Endothelial cell of umbilical vein (primary cell): ENCODE measurements around the gene ZNF316. TPM values are rescaled to one million over a fixed set of nuclear protein-coding genes. Genes with fewer than 3 reads are reported as not detected.
"Not testable (repeated sequence)": the region's sequence is repeated elsewhere in the genome, so short reads cannot be mapped to it uniquely, and the experiment has no call there.

ENCODE experiments used
- BruUV-seq: library from RNA; stranded (reverse); fragments of 400-500 nt; replicated peaks from 2 replicates; lab custom pipeline; 2021; lab: Mats Ljungman, UMichigan
- CTCF ChIA-PET: fragments of 300-600, 350-600 bp; sonication (Branson Sonifier 250); formaldehyde crosslinking; loops from one replicate; lab custom pipeline; 2021; ENCODE audit warnings: antibody characterized with exemption, inconsistent platforms; lab: Charles Lee
- POLR2A ChIA-PET: fragments of 300-600, 350-600 bp; sonication (Branson Sonifier 250); formaldehyde crosslinking; loops from one replicate; lab custom pipeline; 2021; ENCODE audit warnings: antibody characterized with exemption, inconsistent platforms; lab: Charles Lee
- DNase-seq: peaks from one replicate; pipeline ENCODE4 v3.0.0-alpha.2; 2011; ENCODE audit warnings: low read depth, low spot score
- FAIRE-seq: peaks from 2 replicates; lab custom pipeline; 2011; peaks lifted over from hg19 to GRCh38; lab: Jason Lieb, UNC
- H2AFZ ChIP-seq: 2 replicates; pipeline ENCODE4 v1.6.0; 2012; ENCODE audit warnings: low read depth, low read length, control low read depth, inconsistent platforms
- H3K27ac ChIP-seq: 2 replicates; pipeline ENCODE4 v1.5.1; 2011; ENCODE audit warnings: low read depth, mild to moderate bottlenecking, control low read depth, low read length, moderate library complexity; ENCODE audit not compliant: insufficient read depth
- H3K27me3 ChIP-seq, 2 experiments: 2 replicates each; pipeline versions ENCODE4 v1.6.0 to v1.6.1; 2011; ENCODE audit warnings: low read length in 2 of 2, mixed read lengths in 1 of 2; ENCODE audit not compliant: control insufficient read depth in 2 of 2, insufficient read depth in 2 of 2
- H3K36me3 ChIP-seq, 2 experiments: 2 replicates in 1 of 2; 3 replicates in 1 of 2; pipeline ENCODE4 v1.5.1; 2011; ENCODE audit warnings: low read length in 2 of 2, mild to moderate bottlenecking in 1 of 2, moderate library complexity in 1 of 2; ENCODE audit not compliant: control insufficient read depth in 2 of 2, insufficient read depth in 2 of 2; ENCODE audit errors: extremely low read depth in 1 of 2
- H3K4me1 ChIP-seq: 3 replicates; pipeline ENCODE4 v1.5.1; 2011; ENCODE audit warnings: mild to moderate bottlenecking, low read length; ENCODE audit not compliant: control insufficient read depth, insufficient read depth; ENCODE audit errors: extremely low read depth
- H3K4me2 ChIP-seq: 2 replicates; pipeline ENCODE4 v1.6.1; 2011; ENCODE audit warnings: low read length, control low read depth, mixed read lengths; ENCODE audit not compliant: insufficient read depth
- H3K4me3 ChIP-seq, 3 experiments: fragments of 200-600 bp in 1 of 3; sonication (generic), shearing (Covaris generic) in 1 of 3; replicated peaks in 1 of 3; 2 replicates each; pipeline ENCODE4 v1.5.1; 2011 to 2016; ENCODE audit warnings: control low read depth in 3 of 3, low read length in 3 of 3, mild to moderate bottlenecking in 2 of 3, inconsistent platforms in 1 of 3, low read depth in 1 of 3, moderate library complexity in 1 of 3; ENCODE audit not compliant: insufficient read depth in 1 of 3
- H3K79me2 ChIP-seq: 2 replicates; pipeline ENCODE4 v1.6.0; 2012; ENCODE audit warnings: low read length, inconsistent platforms; ENCODE audit not compliant: control insufficient read depth, insufficient read depth
- H3K9ac ChIP-seq: replicated peaks from 2 replicates; pipeline ENCODE3; 2011; ENCODE audit warnings: low read length, control low read depth; ENCODE audit not compliant: insufficient read depth; ENCODE audit errors: extremely low read depth
- H3K9me1 ChIP-seq: replicated peaks from 3 replicates; pipeline ENCODE4 v1.6.0; 2011; ENCODE audit warnings: mild to moderate bottlenecking, low read length; ENCODE audit not compliant: control insufficient read depth, insufficient read depth; ENCODE audit errors: extremely low read depth
- H3K9me3 ChIP-seq: replicated peaks from 2 replicates; pipeline ENCODE4 v1.5.1; 2012; ENCODE audit warnings: low read length, inconsistent platforms; ENCODE audit not compliant: control insufficient read depth, insufficient read depth
- H4K20me1 ChIP-seq: replicated peaks from 2 replicates; pipeline ENCODE3; 2011; ENCODE audit warnings: mild to moderate bottlenecking, low read length; ENCODE audit not compliant: control insufficient read depth, insufficient read depth; ENCODE audit errors: extremely low read depth
- CTCF ChIP-seq, 2 donors: IDR thresholded peaks; 1 replicate in 1 of 2; 2 replicates in 1 of 2; pipeline ENCODE4 v1.5.1; 2011; ENCODE audit warnings: low read length in 2 of 2, mild to moderate bottlenecking in 2 of 2, moderate library complexity in 2 of 2, control low read depth in 1 of 2, inconsistent platforms in 1 of 2, low read depth in 1 of 2; ENCODE audit not compliant: insufficient read depth in 1 of 2; ENCODE audit errors: extremely low read depth in 1 of 2
- EZH2 ChIP-seq: IDR thresholded peaks from 2 replicates; pipeline ENCODE4 v1.6.1; 2012; ENCODE audit warnings: borderline replicate concordance, low read depth, mild to moderate bottlenecking, moderate library complexity, low read length, inconsistent platforms; ENCODE audit not compliant: severe bottlenecking
- FOS ChIP-seq: IDR thresholded peaks from 2 replicates; pipeline ENCODE4 v1.6.1; 2011; ENCODE audit warnings: mild to moderate bottlenecking, low read length, moderate library complexity, borderline replicate concordance; ENCODE audit not compliant: insufficient read depth
- GATA2 ChIP-seq: IDR thresholded peaks from 2 replicates; pipeline ENCODE4 v1.7.0; 2011; ENCODE audit warnings: low read depth, mild to moderate bottlenecking, moderate library complexity, mixed read lengths, low read length; ENCODE audit not compliant: insufficient read length, insufficient read depth
- MYC ChIP-seq: IDR thresholded peaks from one replicate; pipeline ENCODE4 v1.6.1; 2011; ENCODE audit warnings: mild to moderate bottlenecking, low read depth, low read length
- POLR2A ChIP-seq: IDR thresholded peaks from 2 replicates; pipeline ENCODE4 v1.6.1; 2012; ENCODE audit warnings: low read depth, mild to moderate bottlenecking, control low read depth, low read length
- POLR2AphosphoS5 ChIP-seq: IDR thresholded peaks from 2 replicates; pipeline ENCODE4 v1.6.1; 2012; ENCODE audit warnings: low read depth, mild to moderate bottlenecking, control low read depth, low read length, moderate library complexity; ENCODE audit not compliant: insufficient read depth
- dilution Hi-C: fragments of 300-500 bp; cut with MboI; formaldehyde crosslinking; loops from one replicate; pipeline ENCODE4 v1.15.0; 2019; ENCODE audit warnings: low sequenced_read_pairs; ENCODE audit not compliant: extremely low pct_ligation_motif_present
- intact Hi-C: fragments of 100-400 bp; cut with micrococcal nuclease; formaldehyde crosslinking; loops from one replicate; pipeline ENCODE4 v1.10.0; 2022
- polyA plus RNA-seq, 4 experiments: library from polyadenylated mRNA; depleted of rRNA in 3 of 4; stranded (reverse) in 3 of 4; unstranded in 1 of 4; fragments of >200 nt; gene quantifications; 2 replicates each; pipeline versions ENCODE4 v1.2.1 to v1.2.3, GENCODE V29; 2011 to 2012; ENCODE audit warnings: missing spikeins in 1 of 4
- total RNA-seq: library from RNA; stranded (reverse); gene quantifications from 2 replicates; pipeline ENCODE4 v1.2.3, GENCODE V29; 2021

ZNF316 gene
- total and polyA plus RNA-seq, 2 donors (not counting 3 experiments of a cell fraction or from before 2014, with no cell fraction given) = 7.7 to 23.8 TPM

- H3K4me3 ChIP-seq = no peak overlapping the region
- H2AFZ ChIP-seq = no peak overlapping the region
- FAIRE-seq = no peak
- no peaks in the 10 kb centered on the region for H3K27me3 ChIP-seq
- TF ChIP-seq POLR2A (no peak), FOS (no peak), EZH2 (no peak), POLR2AphosphoS5 (no peak), MYC (no peak), GATA2 (no peak), CTCF (IDR thresholded peaks at IDR 0.05; ENCODE audit: extremely low read depth in 1 of 2, insufficient read depth in 1 of 2, low read depth in 1 of 2, low read length in 2 of 2) (no peak)
- ChIA-PET CTCF (interaction anchor here (0.9 kb wide), 1 partner anchor 60 kb away, joined by 3 read pairs; no protein-coding TSS in a partner anchor), POLR2A (no interaction called here)
- no peaks in the 10 kb centered on the region for H3K36me3 ChIP-seq
- H3K27ac ChIP-seq = no peak overlapping the region
- no peaks in the 10 kb centered on the region for H3K9me3 ChIP-seq
- peaks cover 3% of the 10 kb centered on the region for H3K4me1 ChIP-seq
- H3K9ac ChIP-seq = no peak overlapping the region
- dilution Hi-C loops = no loop called here
- peaks cover 10% of the 10 kb centered on the region for H3K79me2 ChIP-seq
- BruUV-seq = no TSS peak
- intact Hi-C loops = no loop called here
- H3K4me2 ChIP-seq = no peak overlapping the region
- no peak for DNase-seq
- no peaks in the 10 kb centered on the region for H4K20me1 ChIP-seq
- H3K9me1 ChIP-seq = no peaks in the 10 kb centered on the region
Measured at GRCh38 chr7:6634021-6634420, 3.1 kb upstream of the ZNF316 start.

GRCh38 chr7:6634971-6635370, 2.1 kb upstream of the ZNF316 start:
- H4K20me1 ChIP-seq, H3K36me3 ChIP-seq, BruUV-seq, CTCF ChIA-PET, FAIRE-seq, H3K4me2 ChIP-seq, H3K27ac ChIP-seq, H2AFZ ChIP-seq, DNase-seq, dilution Hi-C loops, H3K27me3 ChIP-seq, H3K9me1 ChIP-seq, H3K4me1 ChIP-seq, H3K9ac ChIP-seq, H3K4me3 ChIP-seq, intact Hi-C loops, POLR2A ChIA-PET, H3K9me3 ChIP-seq: not testable (repeated sequence)
- H3K79me2 ChIP-seq = peaks cover 14% of the 10 kb centered on the region
